SK-N-SH treated with all-trans-retinoic acid at 6 μM for 48 hours (cell line): Measurements from ENCODE around the gene SRRM2.

Source experiments
- TCF4 ChIP-seq: fragments of 250-450 bp; sonication (Bioruptor Pico); IDR thresholded peaks from 2 replicates; pipeline ENCODE4 v1.8.0; 2021; ENCODE audit warnings: mild to moderate bottlenecking, moderate library complexity, borderline replicate concordance
- TF ChIP-seq, protein P1 (sequence below): fragments of 250-450 bp; sonication (Bioruptor Pico); IDR thresholded peaks from 2 replicates; pipeline ENCODE4 v1.8.0; 2020; ENCODE audit warnings: mild to moderate bottlenecking, moderate library complexity, borderline replicate concordance

DNA sequence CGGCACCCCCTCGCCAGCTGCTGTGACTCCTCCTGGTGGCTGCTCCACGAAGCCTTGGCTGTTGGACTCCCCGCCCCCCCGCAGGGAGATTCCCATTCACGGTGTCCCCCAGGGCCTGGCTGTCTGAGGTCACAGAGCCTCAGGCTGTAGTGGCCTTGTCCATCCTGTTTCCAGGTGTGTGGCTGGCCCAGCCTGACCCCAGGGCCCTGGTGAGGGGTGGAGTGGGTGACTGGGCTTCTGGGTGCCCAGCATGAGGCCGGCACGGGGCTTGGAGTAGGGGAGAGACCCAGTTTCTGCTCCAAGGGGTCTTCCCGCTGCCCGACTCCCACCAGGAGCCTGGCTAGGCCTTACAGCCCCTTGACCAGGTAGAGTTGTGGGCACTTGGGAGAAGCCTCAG, 42.9 kb upstream of the SRRM2 start:
- TF ChIP-seq, protein P1, sequence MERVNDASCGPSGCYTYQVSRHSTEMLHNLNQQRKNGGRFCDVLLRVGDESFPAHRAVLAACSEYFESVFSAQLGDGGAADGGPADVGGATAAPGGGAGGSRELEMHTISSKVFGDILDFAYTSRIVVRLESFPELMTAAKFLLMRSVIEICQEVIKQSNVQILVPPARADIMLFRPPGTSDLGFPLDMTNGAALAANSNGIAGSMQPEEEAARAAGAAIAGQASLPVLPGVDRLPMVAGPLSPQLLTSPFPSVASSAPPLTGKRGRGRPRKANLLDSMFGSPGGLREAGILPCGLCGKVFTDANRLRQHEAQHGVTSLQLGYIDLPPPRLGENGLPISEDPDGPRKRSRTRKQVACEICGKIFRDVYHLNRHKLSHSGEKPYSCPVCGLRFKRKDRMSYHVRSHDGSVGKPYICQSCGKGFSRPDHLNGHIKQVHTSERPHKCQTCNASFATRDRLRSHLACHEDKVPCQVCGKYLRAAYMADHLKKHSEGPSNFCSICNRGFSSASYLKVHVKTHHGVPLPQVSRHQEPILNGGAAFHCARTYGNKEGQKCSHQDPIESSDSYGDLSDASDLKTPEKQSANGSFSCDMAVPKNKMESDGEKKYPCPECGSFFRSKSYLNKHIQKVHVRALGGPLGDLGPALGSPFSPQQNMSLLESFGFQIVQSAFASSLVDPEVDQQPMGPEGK (CRISPR knock-in tag), result no peak
- no peak for TF ChIP-seq TCF4 (CRISPR knock-in tag)
